HepG2 (cell line): ENCODE measurements around the gene ENO4.

Experiments used
- SIX1 ChIP-seq: sonication (generic); formaldehyde crosslinking; IDR thresholded peaks from 2 replicates; pipeline ENCODE4 v1.4.0; 2020; ENCODE audit warnings: missing genetic modification reagents, borderline replicate concordance
- TCF7 ChIP-seq: sonication (generic); IDR thresholded peaks from 2 replicates; pipeline ENCODE4 v1.6.1; 2016; ENCODE audit warnings: antibody characterized with exemption, low read depth
- ZZZ3 ChIP-seq: sonication (generic); formaldehyde crosslinking; IDR thresholded peaks from 2 replicates; pipeline ENCODE4 v1.4.0; 2020; ENCODE audit warnings: missing genetic modification reagents, mild to moderate bottlenecking, borderline replicate concordance

DNA sequence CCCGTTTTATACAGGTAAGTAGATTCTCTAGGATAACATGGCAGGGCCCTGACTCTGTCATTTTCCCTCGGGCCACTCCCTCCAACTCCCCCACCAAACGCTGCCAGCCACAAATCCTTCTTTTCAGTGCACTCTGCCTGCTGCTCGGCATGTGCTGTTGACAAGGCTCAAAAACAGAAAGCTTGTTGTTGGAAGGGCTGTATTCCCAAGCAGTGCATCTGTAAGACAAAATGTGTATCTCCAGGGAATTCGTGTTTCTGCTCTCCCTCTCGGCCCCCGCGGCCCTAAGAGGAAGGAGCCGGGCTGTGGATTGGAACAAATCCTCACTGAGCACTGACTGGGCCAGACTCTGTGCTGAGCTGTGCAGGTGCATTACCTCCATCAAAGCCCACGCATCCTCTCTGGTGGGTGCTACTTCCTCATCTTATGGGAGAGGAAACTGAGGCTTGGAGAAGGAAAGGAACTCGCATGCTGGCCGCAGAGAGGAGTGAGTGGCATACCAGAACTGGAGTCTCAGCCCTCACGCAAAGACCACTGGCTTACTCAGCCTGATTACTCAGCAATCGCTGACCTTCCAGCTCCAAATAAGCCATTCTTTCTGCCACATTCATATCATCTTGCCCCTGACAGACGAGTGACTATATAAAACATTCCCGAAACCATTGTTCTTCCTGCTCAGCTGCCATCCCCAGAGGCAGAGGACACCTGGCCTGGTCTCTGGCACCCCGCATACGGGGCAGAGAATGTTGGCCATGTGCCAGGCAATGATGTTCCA, 33.5 kb upstream of the ENO4 start:
- TF ChIP-seq SIX1 (CRISPR knock-in tag) (no peak), TCF7 (no peak), ZZZ3 (CRISPR knock-in tag) (no peak)
